NOMO-1 treated with dmso at 0.1 percent for 144 hours (cell line): Measurements from ENCODE around the gene BRD3.
"Not testable (repeated sequence)": the region's sequence is repeated elsewhere in the genome, so short reads cannot be mapped to it uniquely, and the experiment has no call there.

Experiments used
- DNase-seq: peaks from one replicate; lab custom pipeline; 2025; ENCODE audit not compliant: unreplicated experiment; lab: John Stamatoyannopoulos, UW

Gene BRD3

DNA sequence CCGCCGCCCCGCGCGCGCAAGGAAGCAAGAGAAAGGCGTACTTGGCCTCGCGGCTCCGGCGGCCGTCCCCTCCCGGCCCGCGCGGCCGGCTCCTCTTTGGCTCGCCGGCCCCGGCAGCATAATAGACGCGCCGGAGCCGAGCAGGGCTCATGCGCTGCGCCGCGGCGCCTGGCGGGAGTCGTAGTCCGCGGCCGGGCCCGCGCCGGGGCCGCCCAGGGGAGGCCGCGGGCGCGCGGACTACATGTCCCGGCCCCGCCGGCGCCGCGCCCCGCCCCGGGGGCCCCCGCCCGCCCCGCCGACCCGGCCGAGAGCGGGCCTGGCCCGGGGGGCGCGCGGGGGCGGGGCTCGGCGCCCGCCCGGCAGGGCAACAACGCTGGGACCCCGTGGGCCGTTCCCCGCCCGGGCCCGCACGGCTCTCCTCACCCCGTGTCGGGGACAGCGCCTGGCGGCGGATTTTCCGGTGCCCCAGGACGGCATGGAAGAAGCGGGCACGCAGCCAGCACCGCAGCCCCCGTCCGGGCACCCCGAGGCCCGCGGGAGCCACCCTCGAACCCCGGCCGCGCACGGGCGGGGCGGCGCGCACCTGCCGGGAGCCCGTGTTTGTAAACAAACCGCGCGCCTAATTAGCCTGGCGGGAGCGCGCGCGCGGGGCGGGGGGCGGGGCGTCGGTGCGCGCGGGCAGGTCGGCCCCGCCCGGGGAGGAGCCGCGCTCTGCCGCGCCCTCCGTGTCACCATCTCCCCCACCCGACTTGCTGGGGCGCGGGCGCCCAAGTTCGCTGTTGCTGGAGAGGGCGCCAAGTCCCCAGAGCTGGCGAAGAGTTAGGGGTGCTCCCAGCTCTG lies at the start of gene BRD3:
Gene BRD3, minus strand, starts transcription at position 123 of the 840 bp plus-strand sequence. CDS start 14,549 bp downstream, outside the sequence.
- peak; percentile 71 for DNase-seq

DNA sequence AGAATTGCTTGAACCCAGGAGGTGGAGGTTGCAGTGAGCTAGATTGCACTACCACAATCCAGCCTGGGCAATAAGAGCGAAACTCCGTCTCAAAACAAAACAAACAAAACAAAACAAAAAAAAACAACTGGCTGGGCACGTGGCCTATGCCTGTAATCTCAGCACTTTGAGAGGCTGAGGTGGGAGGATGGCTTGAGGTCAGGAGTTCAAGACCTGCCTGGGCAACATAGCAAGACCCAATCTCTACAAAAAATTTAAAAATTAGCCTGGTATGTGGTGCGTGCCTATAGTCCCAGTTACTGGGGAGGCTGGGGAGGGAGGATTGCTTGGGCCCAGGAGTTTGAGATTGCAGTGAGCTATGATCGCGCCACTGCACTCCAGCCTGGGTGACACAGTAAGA lies 44.7 kb upstream of the BRD3 start:
- no peak for DNase-seq

DNA sequence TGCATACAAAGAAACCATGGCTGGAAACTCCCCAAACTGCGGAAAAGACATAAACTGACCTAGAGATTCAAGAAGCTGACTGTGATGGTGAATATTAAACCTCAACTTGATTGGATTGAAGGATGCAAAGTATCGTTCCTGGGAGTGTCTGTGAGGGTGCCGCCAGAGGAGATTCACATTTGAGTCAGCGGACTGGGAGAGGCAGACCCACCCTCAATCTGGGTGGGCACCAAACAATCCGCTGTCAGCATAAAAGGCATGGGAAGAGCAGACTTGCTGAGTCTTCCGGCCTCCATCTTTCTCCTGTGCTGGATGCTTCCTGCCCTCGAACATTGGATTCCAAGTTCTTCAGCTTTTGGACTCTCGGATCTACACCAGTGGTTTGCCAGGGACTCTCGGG lies 43.2 kb upstream of the BRD3 start:
- DNase-seq: no peak

DNA sequence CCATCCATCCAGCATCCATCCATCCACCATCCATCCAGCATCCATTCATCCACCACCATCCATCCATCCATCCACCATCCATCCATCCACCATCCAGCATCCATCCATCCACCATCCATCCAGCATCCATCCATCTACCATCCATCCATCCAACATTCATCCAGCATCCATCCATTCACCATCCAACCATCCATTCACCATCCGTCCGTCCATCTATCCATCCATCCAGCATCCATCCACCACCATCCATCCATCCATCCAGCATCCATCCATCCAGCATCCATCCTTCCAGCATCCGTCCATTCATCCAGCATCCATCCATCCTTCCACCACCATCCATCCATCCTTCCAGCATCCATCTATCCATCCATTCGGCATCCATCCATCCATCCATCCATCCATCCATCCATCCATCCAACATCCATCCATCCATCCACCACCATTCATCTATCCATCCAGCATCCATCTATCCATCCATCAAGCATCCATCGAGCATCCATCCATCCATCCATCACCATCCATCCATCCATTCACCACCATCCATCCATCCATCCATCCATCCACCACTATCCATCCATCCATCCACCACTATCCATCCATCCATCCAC lies 35.7 kb upstream of the BRD3 start:
- no peak for DNase-seq

DNA sequence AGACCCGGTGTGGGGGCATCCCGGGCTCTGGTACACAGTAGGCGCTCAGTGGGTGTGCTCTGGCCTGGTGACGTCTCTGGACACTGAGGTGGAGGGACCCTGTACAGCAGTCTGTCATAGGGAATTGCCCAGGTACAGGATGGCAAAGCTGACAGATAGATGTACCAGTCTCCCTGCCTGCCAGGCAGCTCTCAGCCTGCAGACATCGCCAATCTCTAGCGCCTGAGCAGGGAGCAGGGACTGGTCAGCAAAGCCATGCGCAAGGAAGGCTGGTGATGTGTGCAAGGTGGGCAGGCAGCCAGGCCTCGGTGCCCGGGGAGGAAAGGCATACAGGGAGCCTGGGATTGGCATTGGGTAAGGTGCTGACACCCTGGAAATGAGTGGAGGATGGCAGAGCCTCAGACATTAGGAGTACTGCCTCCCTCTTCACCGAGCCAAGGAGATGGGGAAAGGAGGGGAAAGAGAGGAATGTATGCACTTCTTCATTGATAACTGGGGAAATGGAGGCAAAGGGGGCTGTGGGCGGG lies 33.9 kb upstream of the BRD3 start:
- no peak for DNase-seq

DNA sequence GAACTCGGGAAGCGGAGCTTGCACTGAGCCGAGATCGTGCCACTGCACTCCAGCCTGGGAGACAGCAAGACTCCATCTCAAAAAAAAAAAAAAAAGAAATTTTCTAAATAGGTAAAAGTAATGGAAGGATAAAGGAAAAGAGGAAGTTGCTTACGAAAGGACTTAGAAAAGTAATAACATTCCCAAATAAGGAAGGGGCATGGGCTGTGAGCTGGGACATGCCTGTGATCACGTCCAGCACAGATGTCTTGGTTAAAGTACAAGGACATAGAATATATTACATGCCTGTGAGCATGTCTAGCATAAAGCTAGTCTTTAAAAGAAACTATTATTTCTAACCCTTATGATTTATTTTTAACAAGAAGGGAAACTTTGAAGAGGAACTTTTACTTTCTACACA lies 33.3 kb upstream of the BRD3 start:
- DNase-seq: not testable (repeated sequence)

DNA sequence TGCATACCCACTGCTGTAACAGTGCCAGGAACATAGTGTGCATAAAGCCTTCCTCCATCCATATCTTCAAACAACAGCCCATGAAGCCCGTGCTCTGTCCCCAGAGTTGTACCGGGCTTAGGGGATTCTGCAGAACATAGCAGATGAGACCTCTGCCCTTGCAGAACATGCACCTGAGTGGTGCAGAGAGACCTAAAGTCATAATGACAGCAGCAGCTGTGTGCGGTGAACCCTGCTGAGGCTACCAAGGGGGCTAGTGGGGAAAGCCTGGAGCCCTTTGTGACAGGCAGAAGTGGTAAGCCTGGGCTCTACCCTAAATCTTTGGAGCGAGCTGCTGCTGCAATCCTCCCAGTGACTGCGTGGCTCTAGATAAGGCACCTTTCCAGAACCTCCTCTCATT lies 32.2 kb upstream of the BRD3 start:
- no peak for DNase-seq

DNA sequence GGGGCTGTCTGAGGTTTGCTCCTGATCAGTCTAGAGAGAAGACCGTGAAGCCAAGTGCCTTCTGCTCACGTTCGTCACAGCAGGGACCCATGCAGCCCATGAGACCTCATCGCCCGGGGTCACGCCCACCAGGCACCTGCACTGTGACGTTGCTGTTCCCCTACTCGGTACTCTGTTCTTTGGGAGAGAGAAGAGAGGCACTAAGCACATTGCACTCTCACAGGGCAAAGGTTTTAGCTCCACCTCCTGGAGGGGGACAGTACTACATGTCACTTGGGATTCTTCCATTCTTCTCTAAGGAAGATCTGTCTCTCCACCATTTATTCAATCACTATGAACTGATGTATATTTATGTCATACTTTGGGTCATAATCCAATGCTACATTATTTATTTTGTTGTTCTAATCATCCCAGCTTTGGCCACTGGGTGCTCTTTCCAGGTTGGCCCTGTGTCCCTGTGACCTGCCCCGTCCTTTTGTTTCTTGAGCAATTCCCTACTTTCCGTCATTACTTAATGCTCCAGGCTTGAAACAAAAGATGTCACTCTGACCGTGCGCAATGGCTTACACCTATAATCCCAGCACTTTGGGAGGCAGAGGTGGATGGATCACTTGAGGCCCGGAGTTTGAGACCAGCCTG lies 31.4 kb upstream of the BRD3 start:
- peak; percentile 55 for DNase-seq

DNA sequence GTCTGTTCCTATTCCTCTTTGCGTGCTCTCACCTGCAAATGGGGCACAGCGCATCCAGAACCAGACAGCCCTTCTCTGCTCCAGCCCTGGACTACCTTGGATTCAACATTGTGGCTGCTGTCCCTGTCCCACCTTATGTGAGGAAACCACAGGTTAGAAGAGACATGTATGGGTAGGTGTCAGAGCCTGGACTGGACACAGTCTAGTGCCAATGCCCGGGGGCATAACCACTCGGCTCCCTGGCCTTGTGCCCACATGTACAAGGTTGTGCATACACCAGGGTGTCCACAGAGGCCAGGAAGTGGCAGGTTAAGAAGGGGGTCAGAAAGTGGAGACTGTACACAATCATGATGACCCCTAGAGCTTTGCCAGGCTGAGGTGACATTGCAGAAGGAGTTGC lies 22.1 kb upstream of the BRD3 start:
- no peak for DNase-seq

DNA sequence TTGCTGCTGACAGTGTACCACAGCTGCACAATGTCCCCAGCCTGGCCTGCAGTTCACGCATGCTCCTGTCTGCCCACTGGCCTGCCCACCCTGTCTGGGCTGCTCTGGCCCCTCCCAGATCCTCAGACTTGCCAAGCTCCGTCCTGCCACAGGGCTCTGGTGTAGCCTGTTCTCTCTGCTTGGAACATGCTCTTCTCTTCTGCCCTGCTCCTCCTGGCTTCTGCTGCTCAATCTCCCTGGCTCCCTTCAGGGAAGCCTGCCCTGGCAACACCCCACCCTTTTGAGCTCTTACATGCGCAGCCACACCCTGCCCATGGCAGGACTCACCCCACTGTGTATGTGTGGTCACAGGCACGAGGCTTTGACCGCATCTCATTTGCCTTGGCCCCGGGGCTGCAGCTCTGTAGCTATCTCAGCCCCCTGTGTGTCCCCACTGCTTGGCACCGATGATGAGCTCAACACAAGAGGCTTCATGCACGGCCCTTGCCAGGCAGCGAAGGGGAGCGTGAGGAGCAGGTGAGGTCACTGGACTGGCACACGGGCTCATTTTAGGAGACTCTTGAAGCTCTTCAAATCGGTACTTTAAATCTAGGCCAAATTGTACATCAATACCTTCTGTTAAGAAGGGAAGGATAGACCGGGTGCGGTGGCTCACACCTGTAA lies 20.4 kb upstream of the BRD3 start:
- DNase-seq: no peak

DNA sequence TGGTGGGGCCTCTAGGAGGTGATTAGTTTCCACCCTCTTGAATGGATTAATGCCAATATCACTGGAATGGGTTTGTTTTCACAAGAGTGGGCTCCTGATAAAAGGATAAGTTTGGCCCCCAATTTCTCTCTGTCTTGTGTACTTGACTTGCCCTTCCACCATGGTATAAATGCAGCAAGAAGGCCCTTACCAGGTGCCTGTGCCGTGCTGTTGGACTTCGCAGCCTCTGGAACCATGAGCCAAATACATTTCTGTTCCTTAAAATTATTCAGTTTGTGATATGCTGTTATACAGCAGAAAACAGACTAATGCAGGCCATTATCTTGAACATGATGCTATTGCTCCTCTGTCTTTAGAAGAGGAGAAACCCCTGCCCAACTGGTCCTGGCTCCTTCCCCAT lies 17.8 kb upstream of the BRD3 start:
- DNase-seq: no peak

DNA sequence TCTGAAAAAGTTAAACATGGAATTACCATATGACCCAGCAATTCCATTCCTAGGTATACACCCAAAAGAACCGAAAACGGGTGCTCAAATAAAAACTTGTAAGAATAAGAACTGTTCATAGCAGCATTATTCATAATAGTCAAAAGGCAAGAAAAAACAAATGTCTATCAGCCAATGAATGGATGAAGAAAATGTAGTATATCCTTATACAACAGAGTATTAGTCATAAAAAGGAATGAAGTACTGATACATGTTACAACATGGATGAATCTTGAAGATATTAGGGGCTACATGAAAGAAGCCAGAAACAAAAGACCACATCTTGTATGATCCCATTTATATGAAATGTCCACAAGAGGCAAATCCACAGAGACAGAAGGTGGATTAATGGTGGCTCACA lies 15.6 kb upstream of the BRD3 start:
- DNase-seq: no peak

DNA sequence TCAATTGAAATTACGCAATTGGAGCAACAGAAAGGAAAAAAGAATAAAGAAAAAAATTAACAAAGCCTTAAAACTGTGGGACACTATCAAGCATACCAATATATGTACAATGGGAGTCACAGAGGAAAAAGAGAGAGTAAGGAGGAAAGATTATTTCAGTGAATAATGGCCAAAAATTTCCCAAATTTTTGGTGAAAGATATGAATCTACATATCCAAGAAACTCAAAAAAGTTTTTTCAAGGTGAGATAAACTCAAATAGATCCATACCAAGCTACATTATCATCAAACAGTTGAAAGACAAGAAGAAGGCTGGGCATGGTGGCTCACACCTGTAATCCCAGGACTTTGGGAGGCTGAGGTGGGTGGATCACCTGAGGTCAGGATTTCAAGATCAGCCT lies 8.8 kb upstream of the BRD3 start:
- DNase-seq: no peak

DNA sequence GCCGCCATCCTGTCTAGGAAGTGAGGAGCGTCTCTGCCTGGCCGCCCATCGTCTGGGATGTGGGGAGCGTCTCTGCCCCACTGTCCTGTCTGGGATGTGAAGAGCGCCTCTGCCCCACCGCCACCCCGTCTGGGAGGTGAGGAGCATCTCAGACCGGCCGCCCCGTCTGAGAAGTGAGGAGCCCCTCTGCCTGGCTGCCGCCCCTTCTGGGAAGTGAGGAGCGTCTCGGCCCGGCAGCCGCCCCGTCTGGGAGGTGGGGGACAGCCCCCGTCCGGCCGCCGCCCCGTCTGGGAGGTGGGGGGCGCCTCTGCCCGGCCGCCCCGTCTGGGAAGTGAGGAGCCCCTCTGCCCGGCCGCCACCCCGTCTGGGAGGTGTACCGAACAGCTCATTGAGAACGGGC lies 7.9 kb upstream of the BRD3 start:
- DNase-seq: not testable (repeated sequence)

DNA sequence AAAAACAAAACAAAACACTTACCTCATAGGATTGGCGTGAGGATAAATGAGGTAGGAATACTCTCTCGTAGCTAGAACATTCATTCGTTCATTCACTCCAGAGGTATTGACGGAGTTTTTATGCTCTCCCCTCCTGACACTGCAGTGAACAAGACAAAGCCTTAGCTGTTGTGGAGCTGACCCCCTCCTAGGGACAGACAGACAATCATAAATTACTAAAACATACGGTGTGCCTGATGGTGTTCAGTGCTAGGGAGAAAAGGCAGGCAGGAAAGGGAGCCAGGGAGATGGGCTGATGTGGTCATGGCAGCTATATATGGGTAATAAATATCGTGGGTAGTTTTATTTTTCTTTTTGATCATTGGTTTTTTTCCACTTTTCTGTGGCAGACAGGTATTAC lies 5.7 kb upstream of the BRD3 start:
- no peak for DNase-seq

DNA sequence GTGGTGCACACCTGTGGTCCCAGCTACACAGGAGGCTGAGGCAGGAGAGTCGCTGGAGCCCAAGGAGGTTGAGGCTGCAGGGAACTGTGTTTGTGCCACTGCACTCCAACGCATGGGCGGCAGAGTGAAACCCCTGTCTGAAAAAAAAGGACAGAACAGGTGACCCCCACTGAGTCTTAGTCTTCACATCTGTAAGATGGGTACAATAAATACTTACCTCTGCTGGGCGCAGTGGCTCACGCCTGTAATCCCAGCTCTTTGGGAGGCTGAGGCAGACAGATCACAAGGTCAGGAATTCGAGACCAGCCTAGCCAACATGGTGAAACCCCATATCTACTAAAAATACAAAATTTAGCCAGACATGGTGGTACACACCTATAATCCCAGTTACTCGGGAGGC lies 4.9 kb upstream of the BRD3 start:
- not testable (repeated sequence) for DNase-seq

DNA sequence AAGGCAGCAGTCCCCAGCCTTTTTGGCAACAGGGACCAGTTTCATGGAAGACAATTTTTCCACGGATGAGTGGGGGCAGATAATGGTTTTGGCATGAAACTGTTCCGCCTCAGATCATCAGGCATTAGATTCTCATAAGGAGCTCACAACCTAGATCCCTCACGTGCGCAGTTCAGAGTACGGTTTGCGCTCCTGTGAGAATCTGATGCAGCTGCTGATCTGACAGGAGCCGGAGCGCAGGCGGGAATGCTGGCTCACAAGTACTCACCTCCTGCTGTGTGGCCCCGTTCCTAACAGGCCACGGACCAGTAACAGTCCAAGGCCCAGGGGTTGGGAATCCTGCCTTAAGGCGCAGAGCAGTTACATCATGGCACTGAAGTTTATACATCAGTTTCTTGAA lies 3.3 kb upstream of the BRD3 start:
- DNase-seq: no peak

DNA sequence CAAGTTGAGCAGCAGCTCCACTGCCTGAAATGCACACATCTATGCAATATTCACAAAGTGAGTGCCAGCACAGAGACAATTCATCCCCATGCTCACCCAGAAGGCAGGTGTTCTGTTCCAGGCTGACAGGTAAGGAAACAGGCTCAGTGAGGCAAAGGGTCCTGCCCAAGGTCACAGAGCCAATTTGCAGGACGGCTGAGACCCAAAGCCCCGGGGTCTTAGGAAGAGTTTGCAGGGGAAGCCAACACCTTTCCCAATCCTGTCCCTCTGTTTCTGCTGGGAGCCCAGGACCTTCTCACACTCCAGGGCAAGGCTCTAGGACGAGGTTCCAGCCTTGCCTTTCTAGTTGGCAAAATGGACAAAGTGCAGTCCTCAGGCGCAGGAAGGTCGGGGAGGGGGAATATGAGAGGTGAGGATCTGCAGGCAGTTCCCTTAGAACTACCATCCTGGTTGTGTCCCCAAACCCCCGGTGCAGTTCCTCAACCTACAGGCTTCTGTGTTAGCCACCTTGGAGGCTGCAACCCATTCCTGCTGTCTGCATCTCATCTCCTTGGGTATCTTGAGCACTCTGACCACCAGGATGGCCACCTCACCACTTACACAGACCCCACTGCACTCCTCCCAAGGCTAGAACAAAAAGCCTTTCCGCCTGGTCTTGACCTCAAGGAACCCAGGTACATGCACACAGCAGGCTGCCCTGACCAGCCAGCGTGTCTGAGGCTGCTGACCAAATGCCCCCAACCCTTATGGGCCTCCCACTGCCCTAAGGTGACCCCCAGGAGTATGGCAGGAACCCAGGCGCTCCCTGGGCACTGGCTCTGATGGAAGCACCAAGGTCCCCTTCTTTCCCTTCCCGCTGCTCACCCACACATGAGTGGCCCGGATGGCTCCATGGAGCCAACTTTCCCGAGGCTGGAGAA lies 1.9 kb upstream of the BRD3 start:
- no peak for DNase-seq

DNA sequence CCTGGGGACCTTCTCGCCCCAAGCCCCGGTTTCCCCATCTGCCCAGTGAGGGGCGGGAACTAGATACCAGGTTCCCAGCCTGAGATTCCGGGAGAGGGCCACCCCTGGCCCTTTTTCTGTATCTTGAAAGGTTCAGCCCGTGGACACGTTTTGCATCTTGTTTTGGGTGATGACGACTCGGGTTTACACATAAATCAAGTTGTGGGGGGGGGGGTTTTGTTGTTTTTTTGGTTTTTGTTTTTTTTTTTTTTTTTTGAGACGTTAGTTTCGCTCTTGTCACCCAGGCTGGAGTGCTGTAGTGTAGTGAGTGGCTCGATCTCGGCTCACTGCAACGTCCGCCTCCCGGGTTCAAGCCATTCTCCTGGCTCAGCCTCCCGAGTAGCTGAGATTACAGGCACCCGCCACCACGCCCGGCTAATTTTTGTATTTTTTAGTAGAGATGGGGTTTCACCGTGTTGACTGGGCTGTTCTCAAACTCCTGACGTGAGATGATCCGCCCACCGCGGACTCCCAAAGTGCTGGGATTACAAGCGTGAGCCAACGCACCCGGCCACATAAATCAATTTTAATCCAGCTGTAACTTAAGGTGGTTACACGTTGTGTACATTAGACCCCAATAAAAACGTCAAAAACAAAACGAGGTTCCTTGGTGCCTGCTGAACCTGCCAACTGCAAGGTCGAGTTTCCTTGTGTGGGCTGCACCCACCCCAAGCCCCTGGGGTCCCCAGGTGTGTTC lies 1.1 kb upstream of the BRD3 start:
- DNase-seq: no peak
